Adipose tissue (tissue), 3 donors: ENCODE results near the gene CDH12. TPM values are rescaled to one million over a fixed set of nuclear protein-coding genes. Genes with fewer than 3 reads are reported as not detected.
"Not testable (repeated sequence)": the region's sequence is repeated elsewhere in the genome, so short reads cannot be mapped to it uniquely, and the experiment has no call there.

Experiments used
- H3K27ac ChIP-seq: one replicate; pipeline ENCODE4 v1.5.1; 2013; ENCODE audit warnings: low read depth, low read length
- WGBS, 3 donors: extraction: QIAGEN DNeasy Blood & Tissue Kit; methylation state at CpG; one replicate each; pipeline ENCODE4 v1.1.7; 2013; 5-methylcytosine and 5-hydroxymethylcytosine counted together
- polyA plus RNA-seq, 3 donors: library from polyadenylated mRNA; stranded (reverse); fragments of 200-250 nt; gene quantifications; one replicate each; pipeline ENCODE4 v1.2.3, GENCODE V29; 2013
- donor health status: healthy with polysubstance abuse.
- donor health status: Bipolar disorder and iron deficiency.
- donor health status: healthy.

Gene CDH12
- polyA plus RNA-seq, 3 donors = 0.01 TPM; not detected in 1

DNA sequence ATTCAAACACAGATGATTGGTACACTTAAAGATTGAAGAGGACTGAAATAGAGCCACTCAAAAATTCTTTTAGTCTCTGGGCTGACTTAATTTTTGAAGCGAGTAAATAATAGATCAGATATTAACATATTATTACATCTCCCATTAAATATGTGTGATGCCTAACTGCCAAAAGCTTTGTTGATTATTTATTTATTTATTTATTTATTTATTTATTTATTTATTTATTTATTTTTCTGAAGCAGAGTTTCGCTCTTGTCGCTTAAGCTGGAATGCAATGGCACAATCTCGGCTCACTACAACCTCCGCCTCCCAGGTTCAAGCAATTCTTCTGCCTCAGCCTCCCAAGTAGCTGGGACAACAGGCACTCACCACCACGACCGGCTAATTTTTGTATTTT, 587.3 kb downstream of the CDH12 start:
- H3K27ac ChIP-seq = not testable (repeated sequence)
- WGBS, 3 donors = 84 to 94% (median 88%) methylated on average over 7 of the region's 7 CpGs

DNA sequence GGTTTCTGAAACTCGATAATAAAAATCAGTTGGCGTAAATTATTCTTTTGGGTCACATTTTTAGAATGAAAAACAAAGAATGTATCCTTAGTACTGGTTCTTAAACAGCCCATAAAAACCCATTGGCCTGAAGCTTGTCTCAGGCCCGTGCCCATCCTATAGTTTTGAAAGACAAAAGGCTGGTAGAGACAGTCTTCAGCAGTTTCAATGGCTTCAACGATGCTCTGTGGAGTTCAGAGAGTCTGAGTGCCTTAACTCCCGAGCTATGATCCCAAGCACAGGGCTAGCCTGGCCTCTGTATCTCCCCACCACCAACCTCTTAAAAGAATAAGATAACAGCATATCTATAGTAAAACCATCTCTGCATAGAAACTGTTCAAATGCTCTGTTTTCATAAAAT, 595.0 kb downstream of the CDH12 start:
- no peak overlapping the region for H3K27ac ChIP-seq
- WGBS, 3 donors = 63 to 71% (median 67%) methylated on average over 5 of the region's 5 CpGs

DNA sequence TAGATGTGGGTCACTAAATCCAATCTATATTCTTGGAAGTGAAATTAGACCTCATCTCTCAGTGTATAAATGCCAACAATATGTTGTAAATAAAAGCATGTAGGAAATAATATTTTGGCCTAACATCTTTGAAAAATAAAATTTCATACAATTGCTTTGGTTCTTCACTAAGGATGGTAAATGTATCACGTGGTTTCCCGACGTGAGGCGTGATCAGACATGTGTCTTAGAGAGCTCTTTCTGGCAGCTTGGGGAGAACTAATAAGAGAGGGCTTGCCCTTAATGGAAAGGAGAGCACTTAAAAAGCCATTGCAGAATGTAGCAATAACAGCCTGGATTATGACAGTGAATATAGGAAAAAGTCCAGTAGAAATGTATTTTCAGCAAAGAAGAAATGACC, 602.6 kb downstream of the CDH12 start:
- H3K27ac ChIP-seq = no peak overlapping the region
- WGBS, 3 donors = 45 to 61% (median 53%) methylated on average over 4 of the region's 4 CpGs

DNA sequence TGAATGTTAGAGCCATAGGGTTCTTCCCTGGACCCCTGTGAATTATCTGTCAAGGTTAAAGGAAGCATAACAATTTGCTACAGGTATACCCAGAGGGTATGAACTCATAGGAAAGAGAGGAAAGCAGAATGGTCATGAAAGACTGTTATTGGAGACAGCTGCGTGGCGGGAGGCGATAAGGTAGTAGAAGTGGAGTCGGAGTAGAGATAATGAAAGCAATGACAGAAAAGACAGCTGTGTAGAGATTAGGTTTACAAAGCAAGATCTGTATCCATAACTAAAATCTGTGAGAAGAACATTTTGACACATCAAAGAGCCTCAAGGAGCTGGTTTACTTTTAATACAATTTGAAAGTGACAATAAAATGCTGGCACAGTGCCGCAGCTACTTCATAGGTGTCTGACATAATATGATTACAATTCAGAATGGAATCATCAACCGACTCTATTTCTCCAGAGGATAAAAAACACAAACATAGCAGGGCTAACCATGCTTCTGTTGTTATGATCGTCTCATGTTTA, 603.9 kb downstream of the CDH12 start:
- 73 to 85% (median 83%) methylated on average over 7 of the region's 7 CpGs for WGBS, 3 donors
- no peak overlapping the region for H3K27ac ChIP-seq

DNA sequence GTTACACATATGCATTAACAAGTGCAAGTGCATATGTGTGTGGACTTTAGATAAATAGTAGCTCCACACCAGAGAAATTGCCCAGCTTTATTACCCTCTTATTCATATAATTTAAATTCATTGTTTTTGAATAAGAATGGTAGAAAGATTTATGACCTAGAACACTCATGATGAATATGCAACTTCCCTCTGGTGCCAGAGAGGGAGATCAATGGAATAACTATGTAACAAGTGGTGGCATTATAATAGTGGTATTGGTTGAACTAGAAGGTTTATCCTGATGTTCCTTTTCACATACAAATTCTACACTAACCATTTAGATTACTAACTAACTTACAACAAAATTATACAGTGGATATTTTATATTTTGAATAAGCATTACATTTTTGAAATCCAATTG, 607.4 kb downstream of the CDH12 start:
- no peak overlapping the region for H3K27ac ChIP-seq

DNA sequence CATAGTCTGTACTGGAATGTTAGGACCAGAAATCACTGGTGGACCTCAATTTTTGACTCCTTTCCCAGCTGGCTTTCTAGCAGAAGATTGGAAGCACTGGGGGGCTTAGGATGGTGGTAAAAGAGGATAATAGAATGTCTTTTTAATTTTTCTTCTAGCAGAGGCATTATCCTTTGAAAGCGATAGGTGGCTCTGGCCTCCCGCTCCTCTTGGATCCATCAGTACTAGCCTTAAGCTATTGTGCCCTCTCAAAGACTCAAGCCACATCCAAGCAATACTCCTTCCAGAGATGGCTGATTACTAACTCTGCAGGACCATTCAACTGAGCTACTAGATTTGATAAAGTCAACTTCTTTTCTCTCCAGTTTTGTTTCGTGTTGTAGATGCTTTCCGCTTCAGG, 610.6 kb downstream of the CDH12 start:
- no peak overlapping the region for H3K27ac ChIP-seq
- 71 to 81% (median 75%) methylated on average over 4 of the region's 4 CpGs for WGBS, 3 donors

DNA sequence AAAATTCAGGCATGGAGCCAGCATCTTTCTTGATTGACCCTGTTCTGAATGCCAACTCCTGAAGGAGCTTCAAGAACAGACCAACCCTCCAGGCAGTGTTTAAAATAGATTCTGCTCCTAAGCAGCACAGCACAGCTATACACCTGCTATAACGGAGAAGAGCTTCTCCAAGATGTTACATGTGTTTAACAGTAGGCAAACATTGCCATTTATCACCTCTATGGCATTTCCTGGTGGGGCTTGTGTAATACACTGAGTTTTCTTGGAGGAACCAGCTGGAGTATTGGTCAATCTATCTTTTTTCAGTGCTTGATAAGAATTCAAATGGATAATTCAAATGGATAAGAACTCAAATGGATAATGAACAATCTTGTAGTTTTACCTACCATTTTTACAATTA, 615.1 kb downstream of the CDH12 start:
- WGBS, 3 donors = 32 to 71% (median 58%) methylated on average over 1 of the region's 1 CpG

DNA sequence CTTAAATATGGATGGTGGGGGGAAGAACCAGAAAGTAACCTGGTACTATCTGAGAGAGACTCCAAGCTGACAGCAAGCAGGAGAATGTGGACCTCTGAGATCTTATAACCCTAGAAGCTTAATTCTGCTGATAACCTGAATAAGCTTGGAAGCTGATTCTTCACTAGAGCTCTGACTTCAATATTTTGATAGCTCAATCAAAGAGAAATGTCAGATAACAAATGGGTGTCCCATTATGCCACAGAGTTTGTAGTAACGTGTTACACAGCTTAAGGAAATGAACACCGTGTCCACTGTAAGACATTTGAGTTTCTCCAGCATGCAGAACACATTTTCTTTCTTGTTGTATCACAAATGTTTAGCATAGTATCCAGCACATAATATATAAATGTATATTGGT, 626.7 kb downstream of the CDH12 start:
- H3K27ac ChIP-seq = no peak overlapping the region
- 75 to 85% (median 82%) methylated on average over 2 of the region's 2 CpGs for WGBS, 3 donors

More for the DNA sequence above, 615.1 kb downstream of the CDH12 start:
- H3K27ac ChIP-seq = no peak overlapping the region

DNA sequence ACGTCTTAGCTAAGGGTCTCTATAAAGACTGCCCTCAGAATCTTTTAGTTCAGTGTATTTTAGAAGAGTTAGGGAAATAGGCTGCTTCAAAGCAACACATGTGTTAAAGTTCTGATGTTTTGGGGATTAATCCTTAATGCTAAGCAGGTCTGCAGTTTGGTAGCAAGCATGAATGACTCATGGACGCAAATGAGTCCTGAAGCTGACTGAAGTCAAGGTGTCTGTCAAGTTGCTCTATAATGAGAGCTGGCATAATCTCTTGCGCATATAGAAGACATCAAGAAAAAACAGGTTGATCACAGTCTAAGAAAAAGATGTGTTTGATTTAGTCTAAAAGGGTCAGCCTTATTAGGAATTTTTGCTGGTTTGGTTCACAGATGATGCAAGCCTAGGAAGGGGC, 630.1 kb downstream of the CDH12 start:
- WGBS, 3 donors = 78 to 85% (median 85%) methylated on average over 3 of the region's 3 CpGs
- no peak overlapping the region for H3K27ac ChIP-seq

DNA sequence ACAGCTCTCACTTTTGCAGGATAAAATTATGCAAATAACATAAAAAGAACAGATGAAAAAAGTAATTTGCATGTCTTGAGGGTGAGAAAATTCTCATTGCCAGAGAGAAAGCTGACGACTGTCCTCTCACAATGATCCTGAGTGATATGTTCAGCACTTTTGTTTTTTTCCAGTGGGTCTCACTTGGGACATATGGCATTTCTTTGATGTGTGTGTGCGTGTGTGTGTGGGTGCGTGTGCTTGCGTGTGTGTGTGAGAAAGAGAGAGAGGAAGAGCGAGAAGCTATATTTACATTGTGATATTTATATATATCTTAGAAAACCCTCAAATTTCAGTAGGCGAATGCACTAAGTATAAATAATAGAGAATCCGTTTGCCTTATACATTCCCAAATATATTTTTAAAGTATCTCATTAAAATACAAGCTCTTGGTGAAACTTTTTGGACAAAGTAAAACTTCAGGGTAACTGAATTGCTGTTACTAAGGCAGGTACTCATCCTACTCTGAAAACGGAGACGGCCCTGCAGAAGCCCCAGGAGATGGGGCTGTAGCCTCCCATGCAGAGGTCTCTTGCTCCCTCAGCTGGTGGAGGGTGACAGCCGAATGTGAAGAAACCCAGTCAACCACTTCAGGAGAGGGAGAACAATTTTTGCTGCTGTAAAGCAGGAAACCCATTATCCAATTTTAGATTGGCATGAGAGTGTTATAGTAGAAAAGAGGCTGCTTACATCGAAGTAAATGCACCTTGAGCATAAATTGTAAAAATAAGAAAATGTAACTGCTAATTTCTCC, 639.2 kb downstream of the CDH12 start:
- not testable (repeated sequence) for H3K27ac ChIP-seq
- 45 to 49% (median 46%) methylated on average over 8 to 9 of the region's 11 CpGs for WGBS, 3 donors

DNA sequence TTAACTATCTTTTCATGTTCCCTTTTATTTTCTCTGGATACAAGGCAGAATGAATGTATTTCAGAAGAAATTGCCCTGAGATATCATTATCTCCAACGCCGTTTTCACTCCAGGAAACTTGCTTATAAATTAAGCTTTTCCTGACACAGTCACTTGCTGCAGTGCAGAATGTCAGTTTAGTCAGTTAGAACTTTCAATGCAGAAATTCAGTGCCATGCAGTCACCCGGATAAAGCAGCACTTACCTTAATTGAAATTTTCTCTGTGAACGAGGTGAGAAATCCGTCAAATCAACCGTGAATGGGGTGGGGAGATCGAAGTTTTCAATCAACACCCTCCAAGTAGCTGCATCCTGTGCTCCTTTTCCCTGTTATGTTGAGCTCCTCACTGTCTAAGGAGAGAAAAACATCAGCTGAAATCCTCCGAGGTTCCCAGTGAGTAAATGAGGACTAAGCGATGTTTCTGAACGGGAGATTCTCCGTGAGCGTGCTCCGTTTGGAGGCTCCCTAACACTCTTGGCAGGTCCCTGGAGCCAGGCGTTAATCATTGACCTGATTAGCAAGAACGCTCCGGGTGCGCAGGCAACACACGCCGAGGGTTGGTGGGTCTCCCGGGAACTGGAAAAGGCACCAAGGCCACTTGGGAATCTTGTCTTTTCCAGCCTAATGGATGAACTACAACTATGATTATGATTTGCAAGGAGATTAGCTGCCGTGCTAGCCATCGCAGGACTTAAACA, 640.7 kb downstream of the CDH12 start:
- WGBS, 3 donors = 6 to 21% (median 18%) methylated on average over 11 to 21 of the region's 22 CpGs
- H3K27ac ChIP-seq = not testable (repeated sequence)

DNA sequence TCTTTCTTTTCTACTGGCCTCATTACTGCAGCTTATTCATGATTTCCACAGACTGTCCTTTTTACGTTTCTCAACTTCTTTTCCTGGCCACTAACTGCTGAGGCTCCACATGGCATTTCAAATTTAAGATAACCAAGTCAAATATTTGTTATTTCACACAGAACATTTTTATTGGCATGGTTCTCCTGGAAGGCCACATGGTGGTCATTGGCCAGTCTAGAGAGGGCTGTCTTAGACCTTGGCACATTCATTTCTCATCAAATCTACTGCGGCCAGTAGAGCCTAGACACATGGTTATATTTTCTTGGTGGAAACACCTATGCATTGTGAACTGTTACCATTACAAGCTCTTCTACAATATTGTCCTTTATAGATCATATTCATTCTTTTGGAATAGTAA, 644.7 kb downstream of the CDH12 start:
- H3K27ac ChIP-seq = not testable (repeated sequence)
- WGBS, 3 donors = 50 to 73% (median 65%) methylated on average over 2 of the region's 2 CpGs

DNA sequence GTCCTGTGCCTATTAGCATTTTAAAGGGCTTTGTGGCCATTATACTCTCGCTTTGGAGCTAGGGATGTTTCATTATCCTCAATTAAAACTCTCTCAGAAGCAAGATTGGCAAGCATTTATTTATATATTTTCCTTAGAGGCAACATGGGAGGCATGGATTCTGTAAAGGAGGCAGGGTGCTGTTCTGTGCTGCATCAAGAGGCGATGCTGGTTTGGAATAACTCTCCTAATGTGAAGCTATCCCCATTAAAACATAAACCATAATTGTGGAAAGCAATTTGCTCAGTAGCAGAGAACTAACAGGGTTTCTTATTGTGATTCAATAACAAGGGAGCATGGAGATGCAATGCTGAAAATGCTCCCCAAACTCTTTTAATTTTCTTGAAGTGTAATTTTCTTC, 664.5 kb downstream of the CDH12 start:
- WGBS, 3 donors = 82 to 94% (median 87%) methylated on average over 2 of the region's 2 CpGs
- H3K27ac ChIP-seq = not testable (repeated sequence)

DNA sequence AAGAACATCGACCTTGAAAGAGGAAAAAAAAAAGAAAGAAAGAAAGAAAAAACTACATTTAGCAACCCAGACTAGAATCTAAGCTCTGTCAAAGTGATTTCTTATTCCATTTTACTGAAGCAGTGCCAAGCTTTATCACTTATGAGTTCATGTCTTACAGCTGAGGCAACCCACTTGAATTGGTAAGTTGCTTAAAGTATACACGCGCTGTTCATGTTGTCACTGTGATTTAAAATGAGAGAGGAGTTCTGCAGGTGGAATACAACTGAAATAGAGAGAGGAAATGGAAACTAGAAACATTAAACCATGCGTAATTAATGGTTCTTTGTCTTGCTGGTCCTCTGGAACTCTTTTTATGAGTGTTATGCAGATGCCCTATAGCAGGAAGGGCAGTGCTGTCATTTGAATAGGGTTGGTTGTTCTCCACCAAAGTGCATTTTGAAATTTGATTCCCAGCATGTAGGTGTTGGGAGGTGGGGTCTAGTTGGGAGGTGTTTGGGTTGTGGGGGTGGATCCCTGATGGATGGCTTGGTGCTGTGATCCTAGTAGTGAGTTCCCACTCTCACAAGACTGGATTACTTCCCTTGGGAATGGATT, 665.4 kb downstream of the CDH12 start:
- WGBS, 3 donors = 52 to 59% (median 54%) methylated on average over 3 to 4 of the region's 4 CpGs

DNA sequence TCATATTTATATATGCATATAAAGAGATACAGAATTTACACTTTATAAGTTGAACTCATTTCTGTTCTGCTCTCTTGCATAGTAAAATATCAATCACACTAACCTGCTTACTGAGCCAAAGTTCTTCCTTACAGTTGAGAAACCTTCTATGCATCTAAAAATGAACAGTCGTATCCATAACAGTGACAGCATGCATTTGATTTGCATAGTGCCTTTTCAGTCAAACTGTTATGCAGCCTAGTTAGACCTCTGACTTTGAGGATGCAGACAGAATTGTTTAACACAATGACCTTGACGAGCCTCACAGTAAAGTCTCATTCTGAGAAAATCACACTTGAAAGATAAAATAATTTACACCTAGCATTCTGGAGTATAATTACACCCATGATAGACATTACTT, 683.9 kb downstream of the CDH12 start:
- 64 to 88% (median 71%) methylated on average over 1 to 2 of the region's 2 CpGs for WGBS, 3 donors
- not testable (repeated sequence) for H3K27ac ChIP-seq

More for the DNA sequence above, 665.4 kb downstream of the CDH12 start:
- H3K27ac ChIP-seq = not testable (repeated sequence)

DNA sequence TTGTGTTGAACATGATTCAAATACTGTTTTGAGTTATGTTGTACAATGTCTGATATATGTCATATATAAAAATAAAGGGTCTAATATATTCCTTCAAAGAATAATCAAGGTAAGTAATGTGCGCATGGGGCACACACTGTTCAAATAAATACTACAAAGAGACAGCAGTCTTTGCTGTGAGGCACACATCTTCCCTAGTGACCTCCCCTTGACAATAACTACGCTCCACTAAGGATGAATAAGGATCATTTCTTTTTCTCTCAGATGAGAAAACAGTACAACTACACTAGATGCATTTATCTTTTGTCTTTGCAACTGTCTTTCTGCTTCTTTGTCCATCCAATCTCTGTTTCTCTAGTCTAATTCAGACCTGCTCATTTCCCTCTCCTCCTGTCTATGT, 684.4 kb downstream of the CDH12 start:
- not testable (repeated sequence) for H3K27ac ChIP-seq
- no CpG with 5 or more reads among the region's 2 CpGs for WGBS, 3 donors

DNA sequence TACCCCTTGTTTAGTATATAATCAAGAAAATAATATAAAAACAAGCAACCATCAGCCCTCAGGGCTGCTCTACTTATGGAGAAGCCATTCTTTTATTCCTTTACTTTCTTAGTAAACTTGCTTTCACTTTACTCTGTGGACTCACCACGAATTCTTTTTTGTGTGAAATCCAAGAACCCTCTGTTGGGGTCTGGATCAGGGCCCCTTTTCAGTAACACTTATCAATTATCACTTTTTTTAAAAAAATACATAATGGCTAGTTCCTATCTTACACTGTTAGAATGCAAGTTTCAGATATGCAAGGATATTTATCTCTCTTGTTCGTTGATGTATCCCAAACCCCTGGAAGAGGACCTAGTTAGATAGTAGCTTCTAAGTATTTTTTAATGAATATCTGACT, 687.2 kb downstream of the CDH12 start:
- WGBS, 3 donors = 53 to 76% (median 72%) methylated on average over 2 of the region's 2 CpGs
- H3K27ac ChIP-seq = not testable (repeated sequence)

DNA sequence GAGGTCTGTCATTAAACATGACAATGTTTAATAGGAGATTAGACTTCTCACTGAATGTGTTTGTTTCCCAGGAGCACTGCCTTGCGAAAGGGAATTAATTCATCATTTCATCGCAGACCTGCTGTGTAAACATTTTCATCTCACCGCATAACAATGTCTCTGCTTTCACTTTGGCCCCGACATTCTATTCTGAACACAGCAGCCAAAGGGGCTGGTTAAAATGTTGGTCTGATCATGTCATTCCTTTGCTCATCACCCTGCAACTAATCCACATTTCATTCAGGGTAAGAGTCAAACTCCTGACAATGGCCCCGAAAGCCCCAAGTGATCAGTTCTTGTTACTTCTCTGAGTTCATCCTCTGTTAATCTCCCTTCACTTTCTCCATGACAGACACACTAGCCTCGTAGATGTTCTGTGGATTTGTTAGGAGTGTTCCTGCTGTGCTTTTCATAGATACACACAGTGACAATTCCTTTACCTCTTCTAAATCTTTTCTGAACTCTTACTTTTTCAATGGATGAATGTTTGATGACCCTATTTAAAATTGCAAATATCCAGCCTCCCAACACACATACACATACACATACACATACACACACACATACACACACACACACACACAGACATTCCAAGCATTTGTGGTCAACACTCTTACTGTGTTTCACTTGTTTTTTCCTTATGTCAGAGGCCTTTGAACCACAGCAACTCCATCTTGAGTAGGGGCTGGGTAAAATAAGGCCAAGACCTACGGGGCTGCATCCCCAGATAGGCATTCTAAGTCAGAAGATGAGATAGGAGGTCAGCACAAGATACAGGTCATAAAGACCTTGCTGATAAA, 688.0 kb downstream of the CDH12 start:
- not testable (repeated sequence) for H3K27ac ChIP-seq
- WGBS, 3 donors = 35 to 72% (median 50%) methylated on average over 3 to 4 of the region's 7 CpGs
